ENCODE data around the gene ADI1.

ADI1 gene

GRCh38 chr2:3472296-3472695, 47.0 kb downstream of the ADI1 start:
- H3K4me3 ChIP-seq (ENCODE audit: low read length) = no peak overlapping the region
- TF ChIP-seq, protein P1, sequence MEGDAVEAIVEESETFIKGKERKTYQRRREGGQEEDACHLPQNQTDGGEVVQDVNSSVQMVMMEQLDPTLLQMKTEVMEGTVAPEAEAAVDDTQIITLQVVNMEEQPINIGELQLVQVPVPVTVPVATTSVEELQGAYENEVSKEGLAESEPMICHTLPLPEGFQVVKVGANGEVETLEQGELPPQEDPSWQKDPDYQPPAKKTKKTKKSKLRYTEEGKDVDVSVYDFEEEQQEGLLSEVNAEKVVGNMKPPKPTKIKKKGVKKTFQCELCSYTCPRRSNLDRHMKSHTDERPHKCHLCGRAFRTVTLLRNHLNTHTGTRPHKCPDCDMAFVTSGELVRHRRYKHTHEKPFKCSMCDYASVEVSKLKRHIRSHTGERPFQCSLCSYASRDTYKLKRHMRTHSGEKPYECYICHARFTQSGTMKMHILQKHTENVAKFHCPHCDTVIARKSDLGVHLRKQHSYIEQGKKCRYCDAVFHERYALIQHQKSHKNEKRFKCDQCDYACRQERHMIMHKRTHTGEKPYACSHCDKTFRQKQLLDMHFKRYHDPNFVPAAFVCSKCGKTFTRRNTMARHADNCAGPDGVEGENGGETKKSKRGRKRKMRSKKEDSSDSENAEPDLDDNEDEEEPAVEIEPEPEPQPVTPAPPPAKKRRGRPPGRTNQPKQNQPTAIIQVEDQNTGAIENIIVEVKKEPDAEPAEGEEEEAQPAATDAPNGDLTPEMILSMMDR (conservative IDR thresholded peaks at IDR 0.05; ENCODE audit: low read depth, low read length) = no peak
- DNase-seq (ENCODE audit: low read depth) = no peak

DNA sequence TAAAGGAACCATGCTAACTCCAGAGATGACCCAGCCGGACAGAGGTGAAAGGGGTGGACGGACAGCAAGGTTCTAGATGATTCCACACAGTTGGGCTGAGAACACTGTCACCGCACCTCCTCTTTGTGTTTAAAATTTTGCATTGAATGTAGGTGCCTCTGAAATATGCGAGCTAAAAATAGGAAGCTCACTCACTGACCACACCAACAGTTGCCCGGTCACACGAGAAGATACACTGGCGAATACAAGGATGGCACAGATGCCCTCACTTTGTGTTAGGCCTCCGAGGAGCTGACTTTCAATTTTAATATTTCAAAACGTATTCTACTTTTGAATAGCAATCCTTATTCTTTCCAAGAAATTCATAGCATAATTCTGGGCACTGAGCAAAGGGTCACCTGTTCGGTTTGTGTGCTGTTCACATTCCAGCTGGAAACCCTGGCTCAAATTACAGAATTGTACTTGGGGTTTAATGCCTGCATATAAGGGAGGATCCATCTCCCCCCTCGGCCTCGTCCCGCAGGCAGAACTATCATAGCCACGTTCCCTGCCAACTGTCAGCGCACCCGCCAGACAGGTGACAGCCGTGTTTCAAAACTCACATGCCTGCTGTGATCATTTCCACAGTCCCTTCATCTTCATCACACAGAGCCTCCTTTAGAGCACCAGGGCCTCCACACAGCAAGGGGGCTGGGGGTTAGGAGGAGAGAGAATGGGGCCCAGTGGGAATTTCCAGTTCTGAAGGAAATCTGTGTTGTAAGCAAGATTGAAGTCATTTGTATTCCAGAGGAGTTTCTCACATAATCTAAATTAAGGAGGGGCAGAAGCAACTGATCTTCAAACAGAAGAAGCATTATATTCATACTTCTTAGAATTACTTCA, 48.2 kb downstream of the ADI1 start:
- TF ChIP-seq, protein P1 (conservative IDR thresholded peaks at IDR 0.05; ENCODE audit: low read depth, low read length) = no peak
- no peak overlapping the region for H3K4me3 ChIP-seq (ENCODE audit: low read length)

DNA sequence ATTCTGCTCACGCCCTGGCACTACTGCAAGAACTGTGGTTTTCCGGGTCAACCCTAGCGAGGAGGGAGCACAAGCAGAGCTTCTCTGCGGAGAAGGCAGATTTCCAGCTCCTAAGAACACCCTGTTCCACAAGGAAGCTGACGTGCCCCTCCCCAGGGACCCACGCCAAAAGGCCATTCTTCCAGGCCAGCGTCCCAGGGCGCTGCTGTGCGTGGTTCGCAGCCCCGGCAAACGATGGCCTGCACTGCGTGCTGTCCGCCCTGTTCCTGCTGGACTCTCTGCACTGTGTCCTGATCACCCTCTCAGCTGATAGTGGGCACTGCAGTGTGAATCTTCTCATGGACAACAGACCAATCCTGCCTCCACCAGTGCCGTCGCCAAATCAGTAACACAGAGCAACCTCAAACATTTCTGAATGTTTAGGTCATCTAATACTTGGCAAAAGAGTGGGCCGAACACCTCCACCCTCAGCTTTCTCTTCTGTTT, 49.1 kb downstream of the ADI1 start:
- H3K4me3 ChIP-seq (ENCODE audit: low read length) = no peak overlapping the region

More for the DNA sequence above, 48.2 kb downstream of the ADI1 start:
- DNase-seq (ENCODE audit: low read depth) = no peak

GRCh38 chr2:3469486-3469885, 49.8 kb downstream of the ADI1 start:
- no peak overlapping the region for H3K4me3 ChIP-seq (ENCODE audit: low read length)
- TF ChIP-seq, protein P1 (conservative IDR thresholded peaks at IDR 0.05; ENCODE audit: low read depth, low read length) = no peak
- DNase-seq (ENCODE audit: low read depth) = no peak

More for the DNA sequence above, 49.1 kb downstream of the ADI1 start:
- DNase-seq (ENCODE audit: low read depth) = no peak
- TF ChIP-seq, protein P1 (conservative IDR thresholded peaks at IDR 0.05; ENCODE audit: low read depth, low read length) = no peak

DNA sequence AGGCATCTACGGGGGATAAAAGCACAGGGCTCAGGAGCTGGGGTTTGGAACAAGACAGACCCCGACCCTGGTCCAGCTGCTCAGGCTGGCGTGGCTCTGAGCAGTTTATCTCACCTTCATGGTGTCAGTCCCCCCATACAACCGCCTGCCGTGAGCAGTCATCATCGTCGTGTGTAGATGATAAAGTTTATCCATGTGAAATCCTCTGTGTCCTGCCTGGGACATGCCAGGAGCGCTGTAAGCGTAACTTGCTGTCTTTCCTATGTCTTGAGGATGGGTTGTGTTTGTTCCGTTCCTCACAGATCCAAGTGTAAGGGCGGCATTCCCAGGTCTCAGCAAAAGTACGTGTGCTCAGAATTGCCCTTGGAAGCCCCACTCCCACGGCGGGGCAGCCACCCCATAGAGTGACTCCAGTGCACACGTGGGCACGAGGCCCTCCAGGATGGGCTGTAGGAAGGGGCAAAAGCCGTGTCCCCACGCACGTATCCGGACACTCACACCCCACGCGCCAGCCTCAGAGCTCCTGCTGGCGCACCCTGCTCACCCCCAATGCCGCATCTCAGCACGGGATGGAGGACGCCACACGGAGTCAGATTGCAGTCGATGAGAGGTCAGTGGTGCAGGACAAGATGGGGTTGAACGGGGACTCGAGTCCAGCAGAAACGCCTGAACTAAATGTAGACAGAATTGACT, 50.9 kb downstream of the ADI1 start:
- TF ChIP-seq, protein P1 (conservative IDR thresholded peaks at IDR 0.05; ENCODE audit: low read depth, low read length) = no peak
- DNase-seq (ENCODE audit: low read depth) = no peak
- H3K4me3 ChIP-seq (ENCODE audit: low read length) = no peak overlapping the region

DNA sequence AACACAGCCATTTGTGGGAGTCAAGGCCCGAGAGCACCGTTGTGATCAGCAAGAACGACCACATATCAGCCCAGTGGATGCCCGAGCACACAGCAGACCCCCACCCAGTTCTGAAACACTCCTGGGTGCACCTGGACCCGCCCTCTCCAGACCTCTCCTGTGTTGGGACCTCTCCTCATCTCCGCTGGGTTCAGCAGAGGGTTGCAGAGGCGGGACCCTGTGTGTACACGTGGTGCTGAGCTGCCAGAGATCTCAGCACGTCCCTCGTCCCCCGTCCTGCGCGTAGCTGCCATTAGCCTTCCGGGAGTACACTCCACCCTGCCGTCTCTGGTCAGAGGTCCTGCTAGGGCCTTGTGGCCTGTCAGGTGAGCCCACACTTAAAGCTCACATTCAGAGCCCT, 51.7 kb downstream of the ADI1 start:
- no peak for DNase-seq (ENCODE audit: low read depth)
- TF ChIP-seq, protein P1 (conservative IDR thresholded peaks at IDR 0.05; ENCODE audit: low read depth, low read length) = no peak
- no peak overlapping the region for H3K4me3 ChIP-seq (ENCODE audit: low read length)
